ENCODE measurements around the gene ZNF518B. TPM values are rescaled to one million over a fixed set of nuclear protein-coding genes. Genes with fewer than 3 reads are reported as not detected.

Gene ZNF518B
- total and polyA plus RNA-seq, 9 of the 15 experiments (the other 6 are each of a cell fraction or from before 2014, with no cell fraction given), result 13.1 to 48.9 (median 37.5) TPM

DNA sequence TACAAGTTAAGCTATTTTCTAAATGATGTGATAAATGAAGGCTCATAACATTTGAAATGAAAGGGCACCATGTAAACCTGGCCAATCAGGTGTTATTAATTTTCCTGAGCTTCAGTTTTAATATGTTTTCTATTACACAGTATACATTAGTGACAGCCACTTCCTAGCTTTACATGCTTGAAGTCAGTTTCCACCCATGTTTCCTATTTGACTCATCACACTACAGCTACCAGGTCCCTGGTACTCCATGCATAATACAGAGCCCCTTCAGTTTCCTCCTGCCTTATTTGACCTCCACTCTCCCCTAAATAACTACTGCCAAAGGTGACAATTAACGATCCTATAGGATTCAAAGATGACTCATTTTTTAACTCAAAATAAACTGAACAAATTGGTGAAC lies 18.3 kb downstream of the ZNF518B start (continued):
- TF ChIP-seq, protein P1, sequence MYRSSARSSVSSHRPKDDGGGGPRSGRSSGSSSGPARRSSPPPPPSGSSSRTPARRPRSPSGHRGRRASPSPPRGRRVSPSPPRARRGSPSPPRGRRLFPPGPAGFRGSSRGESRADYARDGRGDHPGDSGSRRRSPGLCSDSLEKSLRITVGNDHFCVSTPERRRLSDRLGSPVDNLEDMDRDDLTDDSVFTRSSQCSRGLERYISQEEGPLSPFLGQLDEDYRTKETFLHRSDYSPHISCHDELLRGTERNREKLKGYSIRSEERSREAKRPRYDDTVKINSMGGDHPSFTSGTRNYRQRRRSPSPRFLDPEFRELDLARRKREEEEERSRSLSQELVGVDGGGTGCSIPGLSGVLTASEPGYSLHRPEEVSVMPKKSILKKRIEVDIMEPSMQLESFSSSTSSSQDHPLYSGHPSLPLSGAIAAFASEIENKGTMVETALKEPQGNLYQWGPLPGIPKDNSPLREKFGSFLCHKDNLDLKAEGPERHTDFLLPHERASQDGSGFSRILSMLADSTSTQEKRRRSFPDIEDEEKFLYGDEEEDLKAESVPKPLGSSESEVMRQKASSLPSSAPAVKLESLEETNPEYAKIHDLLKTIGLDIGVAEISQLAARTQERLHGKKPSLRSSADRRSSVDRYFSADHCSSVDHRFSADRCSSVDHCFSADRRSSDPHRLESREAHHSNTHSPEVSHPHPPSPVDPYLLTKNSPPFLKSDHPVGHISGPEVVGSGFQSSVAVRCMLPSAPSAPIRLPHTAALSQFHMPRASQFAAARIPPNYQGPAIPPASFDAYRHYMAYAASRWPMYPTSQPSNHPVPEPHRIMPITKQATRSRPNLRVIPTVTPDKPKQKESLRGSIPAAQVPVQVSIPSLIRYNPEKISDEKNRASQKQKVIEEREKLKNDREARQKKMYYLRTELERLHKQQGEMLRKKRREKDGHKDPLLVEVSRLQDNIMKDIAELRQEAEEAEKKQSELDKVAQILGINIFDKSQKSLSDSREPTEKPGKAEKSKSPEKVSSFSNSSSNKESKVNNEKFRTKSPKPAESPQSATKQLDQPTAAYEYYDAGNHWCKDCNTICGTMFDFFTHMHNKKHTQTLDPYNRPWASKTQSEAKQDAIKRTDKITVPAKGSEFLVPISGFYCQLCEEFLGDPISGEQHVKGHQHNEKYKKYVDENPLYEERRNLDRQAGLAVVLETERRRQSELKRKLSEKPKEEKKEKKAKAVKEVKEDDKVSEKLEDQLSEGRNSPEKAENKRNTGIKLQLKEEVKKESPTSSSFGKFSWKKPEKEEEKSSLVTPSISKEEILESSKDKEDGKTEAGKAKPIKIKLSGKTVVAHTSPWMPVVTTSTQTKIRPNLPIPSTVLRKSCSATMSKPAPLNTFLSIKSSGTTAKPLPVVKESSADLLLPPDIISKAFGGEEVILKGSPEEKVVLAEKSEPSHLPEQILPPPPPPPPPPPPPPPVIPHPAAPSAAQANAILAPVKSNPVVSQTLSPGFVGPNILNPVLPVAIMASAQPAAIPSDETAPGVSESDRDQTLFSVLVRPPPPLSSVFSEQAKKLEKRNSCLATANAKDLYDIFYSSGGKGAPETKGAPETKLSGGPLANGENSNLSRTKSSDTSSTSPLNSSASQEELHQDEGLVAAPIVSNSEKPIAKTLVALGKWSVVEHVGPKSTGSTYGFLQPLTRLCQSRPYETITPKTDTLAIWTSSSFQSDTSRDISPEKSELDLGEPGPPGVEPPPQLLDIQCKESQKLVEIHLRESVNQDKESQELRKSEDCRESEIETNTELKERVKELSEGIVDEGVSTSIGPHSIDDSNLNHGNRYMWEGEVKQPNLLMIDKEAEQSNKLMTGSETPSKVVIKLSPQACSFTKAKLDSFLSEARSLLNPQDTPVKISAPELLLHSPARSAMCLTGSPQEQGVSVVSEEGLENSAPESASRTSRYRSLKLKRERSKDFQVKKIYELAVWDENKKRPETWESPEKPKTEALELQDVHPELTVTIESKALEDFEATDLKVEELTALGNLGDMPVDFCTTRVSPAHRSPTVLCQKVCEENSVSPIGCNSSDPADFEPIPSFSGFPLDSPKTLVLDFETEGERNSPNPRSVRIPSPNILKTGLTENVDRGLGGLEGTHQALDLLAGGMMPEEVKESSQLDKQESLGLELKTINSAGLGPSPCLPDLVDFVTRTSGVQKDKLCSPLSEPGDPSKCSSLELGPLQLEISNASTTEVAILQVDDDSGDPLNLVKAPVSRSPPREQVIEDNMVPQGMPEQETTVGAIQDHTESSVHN (IDR thresholded peaks at IDR 0.05; ENCODE audit: borderline replicate concordance in 1 of 2, low read depth in 1 of 2), result no peak
- TF ChIP-seq ZZZ3 (IDR thresholded peaks at IDR 0.05), result no peak
- no peak for TF ChIP-seq GABPB1 (CRISPR knock-in tag; IDR thresholded peaks at IDR 0.05)
- TF ChIP-seq, protein P2, sequence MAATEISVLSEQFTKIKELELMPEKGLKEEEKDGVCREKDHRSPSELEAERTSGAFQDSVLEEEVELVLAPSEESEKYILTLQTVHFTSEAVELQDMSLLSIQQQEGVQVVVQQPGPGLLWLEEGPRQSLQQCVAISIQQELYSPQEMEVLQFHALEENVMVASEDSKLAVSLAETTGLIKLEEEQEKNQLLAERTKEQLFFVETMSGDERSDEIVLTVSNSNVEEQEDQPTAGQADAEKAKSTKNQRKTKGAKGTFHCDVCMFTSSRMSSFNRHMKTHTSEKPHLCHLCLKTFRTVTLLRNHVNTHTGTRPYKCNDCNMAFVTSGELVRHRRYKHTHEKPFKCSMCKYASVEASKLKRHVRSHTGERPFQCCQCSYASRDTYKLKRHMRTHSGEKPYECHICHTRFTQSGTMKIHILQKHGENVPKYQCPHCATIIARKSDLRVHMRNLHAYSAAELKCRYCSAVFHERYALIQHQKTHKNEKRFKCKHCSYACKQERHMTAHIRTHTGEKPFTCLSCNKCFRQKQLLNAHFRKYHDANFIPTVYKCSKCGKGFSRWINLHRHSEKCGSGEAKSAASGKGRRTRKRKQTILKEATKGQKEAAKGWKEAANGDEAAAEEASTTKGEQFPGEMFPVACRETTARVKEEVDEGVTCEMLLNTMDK (IDR thresholded peaks at IDR 0.05; ENCODE audit: borderline replicate concordance, insufficient read depth, low read depth, low read length, poor library complexity, severe bottlenecking), result no peak
- TF ChIP-seq BHLHE40 (IDR thresholded peaks at IDR 0.05; ENCODE audit: low read length), result no peak
- no peak for TF ChIP-seq CBX8 (IDR thresholded peaks at IDR 0.05; ENCODE audit: borderline replicate concordance, extremely low read depth, low read depth, low read length, poor library complexity, severe bottlenecking)
- no peak for TF ChIP-seq TCF7 (IDR thresholded peaks at IDR 0.05; ENCODE audit: borderline replicate concordance)
- no peak for TF ChIP-seq ZNF24 (IDR thresholded peaks at IDR 0.05)
- no peak for TF ChIP-seq GABPB2 (CRISPR knock-in tag; conservative IDR thresholded peaks at IDR 0.05)
- TF ChIP-seq, protein P3, sequence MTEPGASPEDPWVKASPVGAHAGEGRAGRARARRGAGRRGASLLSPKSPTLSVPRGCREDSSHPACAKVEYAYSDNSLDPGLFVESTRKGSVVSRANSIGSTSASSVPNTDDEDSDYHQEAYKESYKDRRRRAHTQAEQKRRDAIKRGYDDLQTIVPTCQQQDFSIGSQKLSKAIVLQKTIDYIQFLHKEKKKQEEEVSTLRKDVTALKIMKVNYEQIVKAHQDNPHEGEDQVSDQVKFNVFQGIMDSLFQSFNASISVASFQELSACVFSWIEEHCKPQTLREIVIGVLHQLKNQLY (CRISPR knock-in tag; conservative IDR thresholded peaks at IDR 0.05), result no peak

Data from K562 (cell line).